Measurements from ENCODE around the gene CENPB.

The CENPB gene

GRCh38 chr20:3767427-3768341 lies 18.9 kb downstream of the CENPB start, which contains the start of gene ADISSP:
TSS of gene ADISSP (minus strand) at chr20:3767753. CDS start at chr20:3760100, 7,653 bp downstream.
- Histone ChIP-seq H3K4me3 (ENCODE audit: low read depth, low read length) (peak within 1 kb of the TSS; percentile 96), H3K9me3 (ENCODE audit: severe bottlenecking) (no peaks in the 10 kb centered on the region), H3K36me3 (peaks cover 3% of the 10 kb centered on the region; the same call in 1 of the 2 replicates), H3K27ac (peak within 1 kb of the TSS; percentile 87), H3K27me3 (ENCODE audit: insufficient read depth, low read depth, severe bottlenecking) (no peaks in the 10 kb centered on the region)
- peak; percentile 29 for TF ChIP-seq CTCF (IDR thresholded peaks at IDR 0.05; ENCODE audit: low read depth, low read length)
- peak; percentile 99 for DNase-seq

- Histone ChIP-seq H3K27me3 (ENCODE audit: insufficient read depth, low read depth, severe bottlenecking) (no peaks in the 10 kb centered on the region), H3K27ac (peak overlapping the region; percentile 87), H3K4me3 (ENCODE audit: low read depth, low read length) (peak overlapping the region; percentile 96), H3K9me3 (ENCODE audit: severe bottlenecking) (no peaks in the 10 kb centered on the region), H3K36me3 (peaks cover 3% of the 10 kb centered on the region; the same call in 1 of the 2 replicates)
- TF ChIP-seq CTCF (IDR thresholded peaks at IDR 0.05; ENCODE audit: low read depth, low read length), result no peak
- DNase-seq, result peak; percentile 82
Measured at GRCh38 chr20:3767110-3767426, 19.5 kb downstream of the CENPB start.

- Histone ChIP-seq H3K27ac (peak overlapping the region; percentile 87), H3K9me3 (ENCODE audit: severe bottlenecking) (no peaks in the 10 kb centered on the region), H3K27me3 (ENCODE audit: insufficient read depth, low read depth, severe bottlenecking) (no peaks in the 10 kb centered on the region), H3K36me3 (peaks cover 3% of the 10 kb centered on the region), H3K4me3 (ENCODE audit: low read depth, low read length) (peak overlapping the region; percentile 96)
- no peak for TF ChIP-seq CTCF (IDR thresholded peaks at IDR 0.05; ENCODE audit: low read depth, low read length)
- DNase-seq, result peak; percentile 66
Measured at GRCh38 chr20:3766422-3767109, 20.0 kb downstream of the CENPB start.

GRCh38 chr20:3765171-3765882 lies 21.2 kb downstream of the CENPB start:
- Histone ChIP-seq H3K27me3 (ENCODE audit: insufficient read depth, low read depth, severe bottlenecking) (no peaks in the 10 kb centered on the region), H3K36me3 (peaks cover 3% of the 10 kb centered on the region), H3K9me3 (ENCODE audit: severe bottlenecking) (no peaks in the 10 kb centered on the region), H3K4me3 (ENCODE audit: low read depth, low read length) (no peak overlapping the region), H3K27ac (no peak overlapping the region)
- DNase-seq, result no peak
- TF ChIP-seq CTCF (IDR thresholded peaks at IDR 0.05; ENCODE audit: low read depth, low read length), result no peak

- no peak for DNase-seq
- Histone ChIP-seq H3K27ac (no peak overlapping the region), H3K9me3 (ENCODE audit: severe bottlenecking) (no peaks in the 10 kb centered on the region), H3K4me3 (ENCODE audit: low read depth, low read length) (no peak overlapping the region), H3K36me3 (peaks cover 4% of the 10 kb centered on the region), H3K27me3 (ENCODE audit: insufficient read depth, low read depth, severe bottlenecking) (no peaks in the 10 kb centered on the region)
- TF ChIP-seq CTCF (IDR thresholded peaks at IDR 0.05; ENCODE audit: low read depth, low read length), result no peak
Measured at GRCh38 chr20:3764659-3765058, 21.9 kb downstream of the CENPB start.

Measured in WERI-Rb-1 (cell line).